DOHH2 (cell line): Measurements from ENCODE around the gene ESRRG.
"Not testable (repeated sequence)": the region's sequence is repeated elsewhere in the genome, so short reads cannot be mapped to it uniquely, and the experiment has no call there.

Experiments used
- H3F3A ChIP-seq: fragments of 200-600 bp; sonication (generic), shearing (Covaris generic); 2 replicates; pipeline ENCODE4 v1.6.0; 2016; ENCODE audit warnings: antibody characterized with exemption, mild to moderate bottlenecking; ENCODE audit not compliant: control insufficient read depth, insufficient read depth
- H3K27ac ChIP-seq: fragments of 200-600 bp; sonication (generic); 2 replicates; pipeline ENCODE4 v1.5.1; 2014; ENCODE audit warnings: low read depth, mild to moderate bottlenecking, low read length, moderate library complexity
- H3K27me3 ChIP-seq: fragments of 200-600 bp; sonication (generic); 2 replicates; pipeline ENCODE4 v1.6.1; 2014; ENCODE audit warnings: mild to moderate bottlenecking, low read length, mixed read lengths; ENCODE audit not compliant: control insufficient read depth
- H3K36me3 ChIP-seq: fragments of 200-600 bp; sonication (generic); 2 replicates; pipeline ENCODE4 v1.6.1; 2014; ENCODE audit warnings: mild to moderate bottlenecking, low read length, moderate library complexity, mixed read lengths; ENCODE audit not compliant: control insufficient read depth
- H3K4me1 ChIP-seq: fragments of 200-600 bp; sonication (generic); 2 replicates; pipeline ENCODE4 v1.6.1; 2014; ENCODE audit warnings: mild to moderate bottlenecking, low read length, mixed read lengths; ENCODE audit not compliant: control insufficient read depth
- H3K4me2 ChIP-seq: fragments of 200-600 bp; sonication (generic); 2 replicates; pipeline ENCODE4 v1.6.0; 2014; ENCODE audit warnings: mild to moderate bottlenecking, low read length, moderate library complexity
- H3K4me3 ChIP-seq: fragments of 200-600 bp; sonication (generic); 2 replicates; pipeline ENCODE4 v1.5.1; 2014; ENCODE audit warnings: mild to moderate bottlenecking, low read length, mixed read lengths
- H3K79me2 ChIP-seq: fragments of 200-600 bp; sonication (generic); 2 replicates; pipeline ENCODE4 v1.6.1; 2014; ENCODE audit warnings: mild to moderate bottlenecking, low read length, mixed read lengths; ENCODE audit not compliant: control insufficient read depth
- H3K9me2 ChIP-seq: fragments of 200-600 bp; sonication (generic); replicated peaks from 2 replicates; pipeline ENCODE4 v1.6.1; 2014; ENCODE audit warnings: mild to moderate bottlenecking, low read length, mixed read lengths; ENCODE audit not compliant: control insufficient read depth
- H3K9me3 ChIP-seq: fragments of 200-600 bp; sonication (generic); 2 replicates; pipeline ENCODE4 v1.6.1; 2014; ENCODE audit warnings: antibody characterized with exemption, low read length, mixed read lengths; ENCODE audit not compliant: control insufficient read depth, insufficient read depth
- H4K20me1 ChIP-seq: fragments of 200-600 bp; sonication (generic); 2 replicates; pipeline ENCODE4 v1.6.0; 2014; ENCODE audit warnings: low read depth, mild to moderate bottlenecking, antibody characterized with exemption, low read length, moderate library complexity; ENCODE audit not compliant: control insufficient read depth, insufficient read depth
- EZH2phosphoT487 ChIP-seq: fragments of 200-600 bp; sonication (generic); IDR thresholded peaks from 2 replicates; pipeline ENCODE4 v1.6.1; 2017; ENCODE audit warnings: borderline replicate concordance, mild to moderate bottlenecking, antibody characterized with exemption, low read length, moderate library complexity, mixed read lengths
- TF ChIP-seq, protein P1 (sequence below): fragments of 200-600 bp; sonication (generic); IDR thresholded peaks from one replicate; pipeline ENCODE4 v1.5.1; 2014; ENCODE audit warnings: antibody characterized with exemption, mild to moderate bottlenecking, low read depth, low read length; ENCODE audit not compliant: poor library complexity, severe bottlenecking

ESRRG gene

DNA sequence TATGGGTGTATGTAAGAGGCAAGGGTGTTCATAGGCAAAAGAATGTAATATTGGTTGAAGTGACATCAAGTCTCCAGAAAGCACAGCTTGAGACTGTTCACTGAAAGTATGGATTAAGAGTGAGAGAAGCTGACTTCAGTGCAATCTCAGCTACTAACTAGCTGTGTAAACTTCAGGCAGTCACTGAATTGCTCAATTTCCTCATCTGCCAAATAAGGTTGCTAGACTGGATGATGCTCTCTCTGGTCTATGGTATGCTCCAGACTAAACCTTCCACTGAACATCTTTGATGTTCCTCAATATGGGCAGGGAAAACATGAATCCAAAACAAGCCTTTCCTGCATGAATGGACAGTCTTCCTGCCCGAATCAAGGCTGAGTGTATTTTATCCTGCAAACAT is 188.2 kb downstream of the ESRRG start:
- H4K20me1 ChIP-seq = no peaks in the 10 kb centered on the region
- H3K79me2 ChIP-seq = no peaks in the 10 kb centered on the region
- H3K36me3 ChIP-seq = no peaks in the 10 kb centered on the region
- H3K27me3 ChIP-seq = no peaks in the 10 kb centered on the region
- H3K4me1 ChIP-seq = peaks cover 10% of the 10 kb centered on the region
- TF ChIP-seq, protein P1, sequence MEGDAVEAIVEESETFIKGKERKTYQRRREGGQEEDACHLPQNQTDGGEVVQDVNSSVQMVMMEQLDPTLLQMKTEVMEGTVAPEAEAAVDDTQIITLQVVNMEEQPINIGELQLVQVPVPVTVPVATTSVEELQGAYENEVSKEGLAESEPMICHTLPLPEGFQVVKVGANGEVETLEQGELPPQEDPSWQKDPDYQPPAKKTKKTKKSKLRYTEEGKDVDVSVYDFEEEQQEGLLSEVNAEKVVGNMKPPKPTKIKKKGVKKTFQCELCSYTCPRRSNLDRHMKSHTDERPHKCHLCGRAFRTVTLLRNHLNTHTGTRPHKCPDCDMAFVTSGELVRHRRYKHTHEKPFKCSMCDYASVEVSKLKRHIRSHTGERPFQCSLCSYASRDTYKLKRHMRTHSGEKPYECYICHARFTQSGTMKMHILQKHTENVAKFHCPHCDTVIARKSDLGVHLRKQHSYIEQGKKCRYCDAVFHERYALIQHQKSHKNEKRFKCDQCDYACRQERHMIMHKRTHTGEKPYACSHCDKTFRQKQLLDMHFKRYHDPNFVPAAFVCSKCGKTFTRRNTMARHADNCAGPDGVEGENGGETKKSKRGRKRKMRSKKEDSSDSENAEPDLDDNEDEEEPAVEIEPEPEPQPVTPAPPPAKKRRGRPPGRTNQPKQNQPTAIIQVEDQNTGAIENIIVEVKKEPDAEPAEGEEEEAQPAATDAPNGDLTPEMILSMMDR = no peak
- TF ChIP-seq EZH2phosphoT487 = no peak
- H3K4me2 ChIP-seq = no peak overlapping the region
- H3K9me2 ChIP-seq = no peaks in the 10 kb centered on the region
- no peak overlapping the region for H3K4me3 ChIP-seq
- H3K9me3 ChIP-seq = no peaks in the 10 kb centered on the region
- H3K27ac ChIP-seq = no peak overlapping the region
- no peaks in the 10 kb centered on the region for H3F3A ChIP-seq

DNA sequence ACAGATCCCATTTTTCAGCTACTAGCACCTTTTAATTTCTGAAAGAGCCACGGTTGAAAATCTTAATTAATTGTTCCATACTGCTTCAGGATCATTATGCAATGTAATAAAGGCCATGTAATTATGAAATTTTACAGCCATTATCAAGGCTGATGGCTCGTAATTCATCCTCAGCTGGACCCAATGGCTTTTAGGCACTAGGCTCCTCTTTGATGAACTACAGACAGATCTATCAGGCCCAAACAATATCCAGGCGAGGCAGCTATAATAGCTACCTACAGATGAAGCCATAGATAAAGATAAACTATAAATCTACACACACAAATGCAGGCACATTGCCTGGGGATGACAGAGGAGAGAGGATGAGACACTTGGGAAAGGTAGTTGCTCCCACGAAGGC is 189.5 kb downstream of the ESRRG start:
- no peaks in the 10 kb centered on the region for H3K27me3 ChIP-seq
- H3K36me3 ChIP-seq = no peaks in the 10 kb centered on the region
- H3K79me2 ChIP-seq = no peaks in the 10 kb centered on the region
- peaks cover 22% of the 10 kb centered on the region for H3K4me1 ChIP-seq
- H3K27ac ChIP-seq = no peak overlapping the region
- H3F3A ChIP-seq = peaks cover 2% of the 10 kb centered on the region; the same call in 1 of the 2 replicates
- TF ChIP-seq EZH2phosphoT487 = no peak
- no peak overlapping the region for H3K4me3 ChIP-seq
- no peak overlapping the region for H3K4me2 ChIP-seq
- H4K20me1 ChIP-seq = no peaks in the 10 kb centered on the region
- no peaks in the 10 kb centered on the region for H3K9me2 ChIP-seq
- H3K9me3 ChIP-seq = no peaks in the 10 kb centered on the region

DNA sequence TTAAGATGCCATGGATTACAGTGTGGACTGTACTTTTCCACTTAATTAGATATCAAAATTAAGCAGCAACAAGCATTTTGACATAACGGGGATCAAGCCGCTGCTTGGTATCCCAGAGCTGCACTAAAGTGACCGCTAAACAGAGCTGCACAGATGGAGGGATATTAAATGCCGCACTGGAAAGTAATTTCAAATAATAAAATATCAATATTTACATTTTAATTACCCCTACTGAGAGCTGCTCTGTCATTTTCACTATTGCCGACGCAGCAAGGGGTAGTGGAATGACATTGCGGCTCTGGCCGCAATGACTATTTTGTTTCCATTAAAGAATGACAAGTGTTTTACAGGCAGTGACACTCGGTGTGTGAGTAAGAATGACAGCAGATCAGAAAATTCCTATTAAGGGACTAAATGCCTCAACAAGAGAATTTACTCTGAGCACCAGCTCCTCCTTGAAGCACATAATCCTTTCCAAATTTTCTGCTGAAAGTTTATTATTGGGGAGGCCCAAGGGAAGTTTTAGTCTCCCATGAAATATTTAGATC is 190.9 kb downstream of the ESRRG start:
- H3K27me3 ChIP-seq = no peaks in the 10 kb centered on the region
- no peak overlapping the region for H3K4me3 ChIP-seq
- no peaks in the 10 kb centered on the region for H3K9me3 ChIP-seq
- H3K4me2 ChIP-seq = no peak overlapping the region
- peaks cover 37% of the 10 kb centered on the region for H3K4me1 ChIP-seq
- no peak overlapping the region for H3K27ac ChIP-seq
- peaks cover 10% of the 10 kb centered on the region for H3F3A ChIP-seq
- no peak for TF ChIP-seq EZH2phosphoT487
- TF ChIP-seq, protein P1 = no peak
- no peaks in the 10 kb centered on the region for H4K20me1 ChIP-seq
- H3K36me3 ChIP-seq = no peaks in the 10 kb centered on the region
- no peaks in the 10 kb centered on the region for H3K79me2 ChIP-seq
- no peaks in the 10 kb centered on the region for H3K9me2 ChIP-seq

DNA sequence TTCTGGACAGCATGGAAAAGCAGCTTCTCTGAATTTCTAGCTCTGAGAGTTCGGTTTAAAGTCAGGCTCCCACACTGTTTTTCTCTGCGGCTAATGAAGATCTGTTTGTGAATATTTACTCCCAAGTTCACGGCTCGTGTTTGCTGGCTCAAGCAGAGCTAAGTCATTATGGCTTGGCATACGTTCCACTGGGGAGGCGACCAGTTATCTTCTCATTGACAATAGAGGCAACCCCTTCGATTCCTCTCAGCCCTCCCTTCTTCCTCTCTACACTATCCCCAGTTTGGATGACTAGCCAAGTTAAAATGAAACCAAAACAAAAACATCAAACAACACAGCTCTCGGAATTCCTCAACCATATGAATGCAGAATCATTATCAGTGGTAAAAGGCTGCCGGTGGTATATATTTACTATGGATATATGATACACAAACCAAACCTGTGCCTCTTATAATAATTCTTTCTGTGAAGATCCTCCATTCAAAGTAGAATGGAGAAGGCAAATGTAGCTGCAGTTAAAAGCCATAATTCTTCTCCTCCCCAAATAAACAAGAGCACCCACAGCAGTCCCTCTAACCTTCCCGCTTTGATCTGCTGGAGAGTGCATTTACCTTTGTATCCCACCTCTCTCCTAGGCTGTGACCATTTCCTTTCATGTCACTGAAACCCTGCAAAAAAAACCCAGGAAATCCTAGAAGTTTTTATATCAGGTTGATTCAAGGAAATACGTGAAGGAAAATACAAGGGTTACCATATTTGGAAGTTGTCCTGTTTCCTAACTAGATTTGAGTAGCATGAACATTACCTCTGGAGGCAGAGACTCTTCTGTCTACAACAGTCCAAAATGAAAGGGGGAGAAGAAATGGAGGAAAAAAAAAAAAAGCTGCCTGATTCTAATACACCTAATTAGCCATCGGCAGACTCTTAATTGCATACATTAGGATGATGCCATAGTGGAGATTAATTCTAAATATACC is 191.7 kb downstream of the ESRRG start:
- no peaks in the 10 kb centered on the region for H3K79me2 ChIP-seq
- H3K9me3 ChIP-seq = no peaks in the 10 kb centered on the region
- H3K36me3 ChIP-seq = no peaks in the 10 kb centered on the region
- peaks cover 44% of the 10 kb centered on the region for H3K4me1 ChIP-seq
- no peak overlapping the region for H3K27ac ChIP-seq
- no peak overlapping the region for H3K4me3 ChIP-seq
- H3K27me3 ChIP-seq = no peaks in the 10 kb centered on the region
- no peaks in the 10 kb centered on the region for H4K20me1 ChIP-seq
- no peak overlapping the region for H3K4me2 ChIP-seq
- H3K9me2 ChIP-seq = no peaks in the 10 kb centered on the region
- TF ChIP-seq, protein P1 = no peak
- no peak for TF ChIP-seq EZH2phosphoT487
- H3F3A ChIP-seq = peaks cover 10% of the 10 kb centered on the region

DNA sequence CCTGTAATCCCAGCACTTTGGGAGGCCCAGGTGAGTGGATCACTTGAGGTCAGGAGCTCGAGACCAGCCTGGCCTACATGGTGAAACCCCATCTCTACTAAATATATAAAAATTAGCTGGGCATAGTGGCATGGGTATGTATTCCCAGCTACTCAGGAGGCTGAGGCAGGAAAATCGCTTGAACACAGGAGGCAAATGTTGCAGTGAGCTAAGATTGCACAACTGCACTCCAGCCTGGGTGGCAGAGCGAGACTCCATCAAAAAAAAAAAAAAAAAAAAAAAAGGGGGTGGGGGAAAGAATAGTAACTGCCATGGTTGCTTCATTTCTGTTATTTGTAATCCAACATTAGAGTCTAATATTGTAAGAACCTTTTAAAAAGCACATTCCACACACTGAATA is 193.4 kb downstream of the ESRRG start:
- H3K27me3 ChIP-seq, H3K79me2 ChIP-seq, H3K27ac ChIP-seq, H3K4me2 ChIP-seq, H4K20me1 ChIP-seq, H3K9me2 ChIP-seq, H3K4me3 ChIP-seq, H3K9me3 ChIP-seq, H3K36me3 ChIP-seq: not testable (repeated sequence)
- Histone ChIP-seq H3F3A (peaks cover 10% of the 10 kb centered on the region), H3K4me1 (peaks cover 61% of the 10 kb centered on the region)
